Measurements from ENCODE around the gene PARP14. TPM values are rescaled to one million over a fixed set of nuclear protein-coding genes. Genes with fewer than 3 reads are reported as not detected.
"Not testable (repeated sequence)": the region's sequence is repeated elsewhere in the genome, so short reads cannot be mapped to it uniquely, and the experiment has no call there.

The PARP14 gene
- total RNA-seq, 1 donor from 2014 or later = 123 TPM

DNA sequence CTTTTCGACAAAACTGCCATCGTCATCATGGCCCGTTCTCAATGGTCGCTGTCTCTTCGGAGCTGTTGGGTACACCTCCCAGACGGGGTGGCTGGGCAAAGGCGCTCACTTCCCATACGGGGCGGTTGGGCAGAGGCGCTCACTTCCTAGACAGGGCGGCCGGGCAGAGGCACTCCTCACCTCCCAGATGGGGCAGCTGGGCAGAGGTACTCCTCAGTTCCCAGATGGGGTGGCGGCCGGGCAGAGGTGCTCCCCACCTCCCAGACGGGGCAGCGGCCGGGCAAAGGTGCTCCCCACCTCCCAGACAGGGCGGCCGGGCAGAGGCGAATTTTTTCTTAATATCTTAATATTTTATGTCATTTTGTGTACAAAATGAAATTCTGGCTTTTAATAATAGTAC lies 44.5 kb downstream of the PARP14 start:
- no peak for DNase-seq (ENCODE audit: low read depth)

- peak; percentile 35 for DNase-seq (ENCODE audit: low read depth)
Measured at GRCh38 chr3:122727294-122727693, 46.7 kb downstream of the PARP14 start.

GRCh38 chr3:122727766-122728165 lies 47.1 kb downstream of the PARP14 start:
- no peak for DNase-seq (ENCODE audit: low read depth)

GRCh38 chr3:122728186-122728585 lies 47.5 kb downstream of the PARP14 start:
- DNase-seq (ENCODE audit: low read depth) = no peak

DNA sequence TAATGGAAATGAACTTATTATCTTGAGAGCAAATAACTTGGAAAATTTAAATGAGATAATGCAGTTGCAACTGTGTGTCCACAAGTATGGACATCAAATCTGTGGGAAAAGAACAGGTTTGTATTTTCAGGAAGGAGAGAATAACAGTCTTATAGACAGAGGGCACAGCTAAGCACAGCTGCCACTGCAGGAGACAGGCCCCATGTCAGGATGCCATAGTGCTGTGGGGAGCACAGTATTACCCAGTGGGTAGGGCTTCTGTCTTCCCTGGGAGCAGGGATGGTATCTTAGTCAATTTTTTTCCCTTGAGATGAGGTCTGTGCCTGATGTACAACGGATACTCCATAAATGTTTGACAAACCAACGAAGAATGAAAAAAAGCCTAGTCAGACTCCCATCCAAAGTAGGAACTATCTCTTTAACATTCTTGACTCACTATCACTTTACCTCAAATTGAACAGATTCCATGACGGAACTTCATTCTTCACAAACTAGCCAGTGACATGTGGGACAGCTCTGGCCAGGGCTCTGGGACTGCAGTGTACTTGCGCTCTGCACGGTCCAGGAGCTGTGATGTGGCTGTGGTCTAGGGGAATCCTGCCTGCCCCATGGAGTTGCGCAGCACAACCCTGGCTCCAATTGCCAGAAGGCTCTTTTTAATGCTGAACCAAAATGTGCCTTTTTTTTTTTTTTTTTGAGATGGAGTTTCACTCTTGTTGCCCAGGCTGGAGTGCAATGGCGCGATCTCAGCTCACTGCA lies 48.3 kb downstream of the PARP14 start:
- no peak for DNase-seq (ENCODE audit: low read depth)

- no peak for DNase-seq (ENCODE audit: low read depth)
Measured at GRCh38 chr3:122730240-122730639, 49.6 kb downstream of the PARP14 start.

DNA sequence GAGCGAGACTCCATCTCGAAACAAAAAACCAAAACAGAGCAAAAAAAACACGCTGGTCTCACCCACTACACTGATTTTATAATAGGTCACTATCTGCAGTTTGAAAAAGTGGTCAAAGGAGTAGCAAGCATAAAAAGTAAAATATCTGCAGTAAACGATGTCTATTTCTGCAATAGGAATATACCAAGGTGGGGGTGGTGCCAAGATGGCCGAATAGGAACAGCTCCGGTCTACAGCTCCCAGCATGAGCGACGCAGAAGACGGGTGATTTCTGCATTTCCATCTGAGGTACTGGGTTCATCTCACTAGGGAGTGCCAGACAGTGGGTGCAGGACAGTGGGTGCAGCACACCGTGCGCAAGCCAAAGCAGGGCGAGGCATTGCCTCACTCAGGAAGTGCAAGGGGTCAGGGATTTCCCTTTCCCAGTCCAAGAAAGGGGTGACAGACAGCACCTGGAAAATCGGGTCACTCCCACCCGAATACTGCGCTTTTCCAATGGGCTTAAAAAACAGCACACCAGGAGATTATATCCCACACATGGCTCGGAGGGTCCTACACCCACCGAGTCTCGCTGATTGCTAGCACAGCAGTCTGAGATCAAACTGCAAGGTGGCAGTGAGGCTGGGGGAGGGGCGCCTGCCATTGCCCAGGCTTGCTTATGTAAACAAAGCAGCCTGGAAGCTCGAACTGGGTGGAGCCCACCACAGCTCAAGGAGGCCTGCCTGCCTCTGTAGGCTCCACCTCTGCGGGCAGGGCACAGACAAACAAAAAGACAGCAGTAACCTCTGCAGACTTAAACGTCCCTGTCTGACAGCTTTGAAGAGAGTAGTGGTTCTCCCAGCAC lies 52.3 kb downstream of the PARP14 start:
- not testable (repeated sequence) for DNase-seq (ENCODE audit: low read depth)

DNA sequence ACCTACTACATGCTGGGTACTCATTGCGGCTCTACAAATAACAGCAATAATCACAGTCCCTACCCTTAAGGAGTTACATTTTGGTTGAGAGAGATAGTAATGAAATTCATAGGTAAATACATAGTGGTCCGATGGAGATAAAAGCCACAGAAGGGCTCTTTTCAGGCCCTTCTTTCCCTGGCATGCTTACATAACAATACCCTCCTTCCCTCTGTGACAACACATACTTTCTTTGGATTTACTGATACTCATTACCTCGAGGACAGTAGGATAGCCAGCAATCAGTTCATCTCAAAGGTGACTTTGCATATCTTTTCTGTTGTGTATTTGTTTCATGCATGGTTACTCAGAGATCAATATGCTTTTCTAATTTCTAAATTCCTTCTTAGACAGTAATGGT lies 58.5 kb downstream of the PARP14 start:
- no peak for DNase-seq (ENCODE audit: low read depth)

- DNase-seq (ENCODE audit: low read depth) = no peak
Measured at GRCh38 chr3:122742234-122742633, 61.6 kb downstream of the PARP14 start.

GRCh38 chr3:122743581-122744120 lies 63.0 kb downstream of the PARP14 start:
- no peak for DNase-seq (ENCODE audit: low read depth)

- peak; percentile 73 for DNase-seq (ENCODE audit: low read depth)
Measured at GRCh38 chr3:122745369-122746021, 64.9 kb downstream of the PARP14 start.

GRCh38 chr3:122747295-122747694 lies 66.7 kb downstream of the PARP14 start:
- DNase-seq (ENCODE audit: low read depth) = not testable (repeated sequence)

DNA sequence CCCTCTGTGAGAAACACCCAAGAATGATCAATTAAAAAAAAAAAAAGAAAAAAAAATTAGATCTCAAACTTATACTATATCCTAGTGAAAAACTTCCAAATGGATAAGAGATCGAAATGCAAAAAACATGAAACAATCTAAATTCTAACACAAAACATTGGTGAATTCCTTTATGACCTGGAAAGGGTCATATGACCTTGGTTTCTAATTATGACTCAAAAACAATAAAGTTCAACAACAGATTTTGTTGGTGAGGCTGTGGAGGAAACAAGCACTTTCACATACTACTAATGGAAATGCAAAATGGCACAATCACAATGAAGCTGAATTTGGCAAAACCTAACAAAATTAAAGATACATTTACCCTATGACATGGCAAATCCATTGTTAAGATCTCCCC lies 67.7 kb downstream of the PARP14 start:
- DNase-seq (ENCODE audit: low read depth) = no peak

- peak; percentile 66 for DNase-seq (ENCODE audit: low read depth)
Measured at GRCh38 chr3:122754929-122755328, 74.3 kb downstream of the PARP14 start.

GRCh38 chr3:122755491-122755890 lies 74.9 kb downstream of the PARP14 start:
- no peak for DNase-seq (ENCODE audit: low read depth)

GRCh38 chr3:122758877-122759560 lies 78.4 kb downstream of the PARP14 start:
- DNase-seq (ENCODE audit: low read depth) = no peak

DNA sequence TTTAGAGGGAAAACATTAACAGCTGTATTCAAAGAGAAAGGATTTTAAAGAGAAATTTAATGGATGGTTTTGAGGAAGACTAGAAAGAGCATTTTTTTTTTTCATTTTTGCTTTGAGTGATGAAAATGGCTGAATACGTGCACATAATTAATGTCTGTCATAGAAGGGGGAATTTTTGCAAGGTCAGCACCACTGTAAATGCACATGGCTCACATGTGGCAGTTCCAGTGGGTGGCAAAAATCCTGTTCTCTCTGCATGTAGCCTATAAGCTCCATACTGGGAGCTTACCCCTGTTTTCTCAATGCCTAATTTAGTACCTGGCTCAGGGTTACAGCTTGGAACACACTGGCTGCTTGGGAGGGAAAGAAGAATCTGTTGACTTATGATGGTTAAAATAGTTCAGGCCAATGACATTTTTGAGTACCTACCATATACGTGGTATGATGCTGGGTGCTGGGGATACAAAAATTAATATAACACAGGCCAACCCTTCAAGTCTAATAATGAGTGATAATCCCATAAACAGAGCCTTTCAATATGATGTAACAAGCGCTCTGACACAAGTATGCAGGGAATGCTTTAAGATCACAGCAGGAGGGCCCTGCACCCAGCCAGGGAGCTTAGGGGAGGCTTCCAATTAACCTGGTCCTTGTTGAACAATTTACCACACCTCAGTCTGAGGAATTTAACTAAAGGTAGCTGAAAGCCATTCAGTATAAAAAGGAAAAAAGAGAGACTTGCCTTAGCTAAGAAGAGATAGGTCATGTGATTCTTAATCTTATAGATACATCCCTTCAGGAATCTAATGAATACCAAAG lies 80.0 kb downstream of the PARP14 start:
- peak; percentile 51 for DNase-seq (ENCODE audit: low read depth)

GRCh38 chr3:122766430-122766829 lies 85.8 kb downstream of the PARP14 start:
- DNase-seq (ENCODE audit: low read depth) = no peak

GRCh38 chr3:122767540-122768372 lies 87.1 kb downstream of the PARP14 start:
- DNase-seq (ENCODE audit: low read depth) = no peak
